Posterior cingulate gyrus (tissue), 11 donors: ENCODE measurements around the gene OSBPL6.
"Not testable (repeated sequence)": the region's sequence is repeated elsewhere in the genome, so short reads cannot be mapped to it uniquely, and the experiment has no call there.

Source experiments
- DNase-seq, 10 donors: peaks; one replicate each; pipeline versions ENCODE4 v3.0.0 to v3.0.0-alpha.2; 2020 to 2021; ENCODE audit warnings: mixed read lengths in 3 of 10
- intact Hi-C: fragments of 100-400 bp; cut with DNase I; formaldehyde crosslinking; loops from one replicate; pipeline ENCODE4 v1.15.1; 2023

The OSBPL6 gene

GRCh38 chr2:178420463-178420999, 226.2 kb downstream of the OSBPL6 start:
- DNase-seq: no peak
- intact Hi-C loops: no loop called here

- intact Hi-C loops: no loop called here
- no peak for DNase-seq
Observed at GRCh38 chr2:178422097-178422496, 227.8 kb downstream of the OSBPL6 start.

- DNase-seq, intact Hi-C loops: not testable (repeated sequence)
Observed at GRCh38 chr2:178423746-178424145, 229.4 kb downstream of the OSBPL6 start.

GRCh38 chr2:178425255-178425827, 231.0 kb downstream of the OSBPL6 start:
- DNase-seq: no peak
- intact Hi-C loops: no loop called here

- intact Hi-C loops: no loop called here
- DNase-seq: no peak
Observed at GRCh38 chr2:178426388-178426787, 232.1 kb downstream of the OSBPL6 start.

- intact Hi-C loops: no loop called here
- DNase-seq: no peak
Observed at GRCh38 chr2:178427458-178427857, 233.1 kb downstream of the OSBPL6 start.

GRCh38 chr2:178428396-178428806, 234.1 kb downstream of the OSBPL6 start:
- intact Hi-C loops: no loop called here
- DNase-seq: no peak

GRCh38 chr2:178429336-178429735, 235.0 kb downstream of the OSBPL6 start:
- intact Hi-C loops: no loop called here

GRCh38 chr2:178436662-178437061, 242.3 kb downstream of the OSBPL6 start:
- intact Hi-C loops: no loop called here

More at GRCh38 chr2:178429336-178429735, 235.0 kb downstream of the OSBPL6 start:
- no peak for DNase-seq

GRCh38 chr2:178441426-178441825, 247.1 kb downstream of the OSBPL6 start:
- intact Hi-C loops: no loop called here
- no peak for DNase-seq

More at GRCh38 chr2:178436662-178437061, 242.3 kb downstream of the OSBPL6 start:
- no peak for DNase-seq

GRCh38 chr2:178448968-178449661, 254.8 kb downstream of the OSBPL6 start:
- DNase-seq: no peak
- intact Hi-C loops: no loop called here

- intact Hi-C loops: no loop called here
- no peak for DNase-seq
Observed at GRCh38 chr2:178449700-178450523, 255.6 kb downstream of the OSBPL6 start.

GRCh38 chr2:178450524-178450773, 256.1 kb downstream of the OSBPL6 start:
- intact Hi-C loops: no loop called here
- peak in 2 of 10 donors; percentile 30 to 55 for DNase-seq

GRCh38 chr2:178450774-178451525, 256.6 kb downstream of the OSBPL6 start, which contains the start of the genes PJVK and PRKRA:
Gene PJVK, plus strand, starts transcription at chr2:178451378. Its CDS starts 2,032 bp downstream, at chr2:178453410.
Gene PRKRA, minus strand, starts transcription at chr2:178451175. Its CDS starts 145 bp downstream, at chr2:178451030.
- intact Hi-C loops: loop anchor here (1.0 kb wide), 1 partner anchor 27 kb away; the partner anchor contains the start of gene FKBP7
- DNase-seq: peak; percentile 96 to 100 (median 98)

- intact Hi-C loops: no loop called here
- no peak for DNase-seq
Observed at GRCh38 chr2:178452334-178452733, 258.0 kb downstream of the OSBPL6 start.
